Endothelial cell of umbilical vein (primary cell): ENCODE data around the gene PRSS22. TPM values are rescaled to one million over a fixed set of nuclear protein-coding genes. Genes with fewer than 3 reads are reported as not detected.

ENCODE experiments used
- BruUV-seq: library from RNA; stranded (reverse); fragments of 400-500 nt; replicated peaks from 2 replicates; lab custom pipeline; 2021; lab: Mats Ljungman, UMichigan
- CTCF ChIA-PET: fragments of 300-600, 350-600 bp; sonication (Branson Sonifier 250); formaldehyde crosslinking; loops from one replicate; lab custom pipeline; 2021; ENCODE audit warnings: antibody characterized with exemption, inconsistent platforms; lab: Charles Lee
- POLR2A ChIA-PET: fragments of 300-600, 350-600 bp; sonication (Branson Sonifier 250); formaldehyde crosslinking; loops from one replicate; lab custom pipeline; 2021; ENCODE audit warnings: antibody characterized with exemption, inconsistent platforms; lab: Charles Lee
- DNase-seq: peaks from one replicate; pipeline ENCODE4 v3.0.0-alpha.2; 2011; ENCODE audit warnings: low read depth, low spot score
- FAIRE-seq: peaks from 2 replicates; lab custom pipeline; 2011; peaks lifted over from hg19 to GRCh38; lab: Jason Lieb, UNC
- H2AFZ ChIP-seq: 2 replicates; pipeline ENCODE4 v1.6.0; 2012; ENCODE audit warnings: low read depth, low read length, control low read depth, inconsistent platforms
- H3K27ac ChIP-seq: 2 replicates; pipeline ENCODE4 v1.5.1; 2011; ENCODE audit warnings: low read depth, mild to moderate bottlenecking, control low read depth, low read length, moderate library complexity; ENCODE audit not compliant: insufficient read depth
- H3K27me3 ChIP-seq, 2 experiments: 2 replicates each; pipeline versions ENCODE4 v1.6.0 to v1.6.1; 2011; ENCODE audit warnings: low read length in 2 of 2, mixed read lengths in 1 of 2; ENCODE audit not compliant: control insufficient read depth in 2 of 2, insufficient read depth in 2 of 2
- H3K36me3 ChIP-seq, 2 experiments: 2 replicates in 1 of 2; 3 replicates in 1 of 2; pipeline ENCODE4 v1.5.1; 2011; ENCODE audit warnings: low read length in 2 of 2, mild to moderate bottlenecking in 1 of 2, moderate library complexity in 1 of 2; ENCODE audit not compliant: control insufficient read depth in 2 of 2, insufficient read depth in 2 of 2; ENCODE audit errors: extremely low read depth in 1 of 2
- H3K4me1 ChIP-seq: 3 replicates; pipeline ENCODE4 v1.5.1; 2011; ENCODE audit warnings: mild to moderate bottlenecking, low read length; ENCODE audit not compliant: control insufficient read depth, insufficient read depth; ENCODE audit errors: extremely low read depth
- H3K4me2 ChIP-seq: 2 replicates; pipeline ENCODE4 v1.6.1; 2011; ENCODE audit warnings: low read length, control low read depth, mixed read lengths; ENCODE audit not compliant: insufficient read depth
- H3K4me3 ChIP-seq, 3 experiments: fragments of 200-600 bp in 1 of 3; sonication (generic), shearing (Covaris generic) in 1 of 3; replicated peaks in 1 of 3; 2 replicates each; pipeline ENCODE4 v1.5.1; 2011 to 2016; ENCODE audit warnings: control low read depth in 3 of 3, low read length in 3 of 3, mild to moderate bottlenecking in 2 of 3, inconsistent platforms in 1 of 3, low read depth in 1 of 3, moderate library complexity in 1 of 3; ENCODE audit not compliant: insufficient read depth in 1 of 3
- H3K79me2 ChIP-seq: 2 replicates; pipeline ENCODE4 v1.6.0; 2012; ENCODE audit warnings: low read length, inconsistent platforms; ENCODE audit not compliant: control insufficient read depth, insufficient read depth
- H3K9ac ChIP-seq: replicated peaks from 2 replicates; pipeline ENCODE3; 2011; ENCODE audit warnings: low read length, control low read depth; ENCODE audit not compliant: insufficient read depth; ENCODE audit errors: extremely low read depth
- H3K9me1 ChIP-seq: replicated peaks from 3 replicates; pipeline ENCODE4 v1.6.0; 2011; ENCODE audit warnings: mild to moderate bottlenecking, low read length; ENCODE audit not compliant: control insufficient read depth, insufficient read depth; ENCODE audit errors: extremely low read depth
- H3K9me3 ChIP-seq: replicated peaks from 2 replicates; pipeline ENCODE4 v1.5.1; 2012; ENCODE audit warnings: low read length, inconsistent platforms; ENCODE audit not compliant: control insufficient read depth, insufficient read depth
- H4K20me1 ChIP-seq: replicated peaks from 2 replicates; pipeline ENCODE3; 2011; ENCODE audit warnings: mild to moderate bottlenecking, low read length; ENCODE audit not compliant: control insufficient read depth, insufficient read depth; ENCODE audit errors: extremely low read depth
- EZH2 ChIP-seq: IDR thresholded peaks from 2 replicates; pipeline ENCODE4 v1.6.1; 2012; ENCODE audit warnings: borderline replicate concordance, low read depth, mild to moderate bottlenecking, moderate library complexity, low read length, inconsistent platforms; ENCODE audit not compliant: severe bottlenecking
- FOS ChIP-seq: IDR thresholded peaks from 2 replicates; pipeline ENCODE4 v1.6.1; 2011; ENCODE audit warnings: mild to moderate bottlenecking, low read length, moderate library complexity, borderline replicate concordance; ENCODE audit not compliant: insufficient read depth
- GATA2 ChIP-seq: IDR thresholded peaks from 2 replicates; pipeline ENCODE4 v1.7.0; 2011; ENCODE audit warnings: low read depth, mild to moderate bottlenecking, moderate library complexity, mixed read lengths, low read length; ENCODE audit not compliant: insufficient read length, insufficient read depth
- JUN ChIP-seq: IDR thresholded peaks from 2 replicates; pipeline ENCODE4 v1.6.1; 2011; ENCODE audit warnings: borderline replicate concordance, low read depth; ENCODE audit not compliant: insufficient read length, insufficient read depth
- MYC ChIP-seq: IDR thresholded peaks from one replicate; pipeline ENCODE4 v1.6.1; 2011; ENCODE audit warnings: mild to moderate bottlenecking, low read depth, low read length
- POLR2A ChIP-seq: IDR thresholded peaks from 2 replicates; pipeline ENCODE4 v1.6.1; 2012; ENCODE audit warnings: low read depth, mild to moderate bottlenecking, control low read depth, low read length
- POLR2AphosphoS5 ChIP-seq: IDR thresholded peaks from 2 replicates; pipeline ENCODE4 v1.6.1; 2012; ENCODE audit warnings: low read depth, mild to moderate bottlenecking, control low read depth, low read length, moderate library complexity; ENCODE audit not compliant: insufficient read depth
- dilution Hi-C: fragments of 300-500 bp; cut with MboI; formaldehyde crosslinking; loops from one replicate; pipeline ENCODE4 v1.15.0; 2019; ENCODE audit warnings: low sequenced_read_pairs; ENCODE audit not compliant: extremely low pct_ligation_motif_present
- intact Hi-C: fragments of 100-400 bp; cut with micrococcal nuclease; formaldehyde crosslinking; loops from one replicate; pipeline ENCODE4 v1.10.0; 2022
- polyA plus RNA-seq, 4 experiments: library from polyadenylated mRNA; depleted of rRNA in 3 of 4; stranded (reverse) in 3 of 4; unstranded in 1 of 4; fragments of >200 nt; gene quantifications; 2 replicates each; pipeline versions ENCODE4 v1.2.1 to v1.2.3, GENCODE V29; 2011 to 2012; ENCODE audit warnings: missing spikeins in 1 of 4
- total RNA-seq: library from RNA; stranded (reverse); gene quantifications from 2 replicates; pipeline ENCODE4 v1.2.3, GENCODE V29; 2021
- TF ChIP-seq, protein P1 (sequence below), 2 donors: IDR thresholded peaks; 1 replicate in 1 of 2; 2 replicates in 1 of 2; pipeline ENCODE4 v1.5.1; 2011; ENCODE audit warnings: low read length in 2 of 2, mild to moderate bottlenecking in 2 of 2, moderate library complexity in 2 of 2, control low read depth in 1 of 2, inconsistent platforms in 1 of 2, low read depth in 1 of 2; ENCODE audit not compliant: insufficient read depth in 1 of 2; ENCODE audit errors: extremely low read depth in 1 of 2
- TF ChIP-seq, protein P2 (sequence below): IDR thresholded peaks from 2 replicates; pipeline ENCODE4 v1.6.1; 2011; ENCODE audit not compliant: insufficient read depth, insufficient read length

The PRSS22 gene
- total and polyA plus RNA-seq, 2 donors (not counting 3 experiments of a cell fraction or from before 2014, with no cell fraction given), result not detected

DNA sequence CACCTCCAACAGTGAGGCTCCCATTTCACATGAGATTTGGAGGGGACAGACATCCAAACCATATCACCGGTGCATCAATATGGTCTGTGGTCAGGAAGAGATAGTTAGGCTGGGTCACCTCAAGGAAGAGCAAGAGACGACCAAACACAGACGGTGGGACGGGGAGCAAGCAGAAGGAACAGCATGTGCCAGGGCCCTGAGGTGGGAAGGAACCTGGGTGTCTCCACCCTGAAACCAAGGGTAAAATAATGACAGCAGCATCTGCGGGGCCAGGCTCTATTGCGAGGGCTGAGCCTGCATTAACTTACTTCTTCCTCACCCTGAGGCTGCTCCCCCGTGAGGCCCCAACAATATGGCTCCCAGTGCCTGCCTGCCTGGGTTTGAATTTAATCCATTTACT is 49.8 kb downstream of the PRSS22 start:
- BruUV-seq, result no TSS peak
- CTCF ChIA-PET, result no interaction called here

More for the DNA sequence above, 49.8 kb downstream of the PRSS22 start:
- TF ChIP-seq POLR2A (no peak), EZH2 (no peak), FOS (no peak), JUN (no peak), GATA2 (no peak), MYC (no peak), POLR2AphosphoS5 (no peak)
- TF ChIP-seq, protein P1, sequence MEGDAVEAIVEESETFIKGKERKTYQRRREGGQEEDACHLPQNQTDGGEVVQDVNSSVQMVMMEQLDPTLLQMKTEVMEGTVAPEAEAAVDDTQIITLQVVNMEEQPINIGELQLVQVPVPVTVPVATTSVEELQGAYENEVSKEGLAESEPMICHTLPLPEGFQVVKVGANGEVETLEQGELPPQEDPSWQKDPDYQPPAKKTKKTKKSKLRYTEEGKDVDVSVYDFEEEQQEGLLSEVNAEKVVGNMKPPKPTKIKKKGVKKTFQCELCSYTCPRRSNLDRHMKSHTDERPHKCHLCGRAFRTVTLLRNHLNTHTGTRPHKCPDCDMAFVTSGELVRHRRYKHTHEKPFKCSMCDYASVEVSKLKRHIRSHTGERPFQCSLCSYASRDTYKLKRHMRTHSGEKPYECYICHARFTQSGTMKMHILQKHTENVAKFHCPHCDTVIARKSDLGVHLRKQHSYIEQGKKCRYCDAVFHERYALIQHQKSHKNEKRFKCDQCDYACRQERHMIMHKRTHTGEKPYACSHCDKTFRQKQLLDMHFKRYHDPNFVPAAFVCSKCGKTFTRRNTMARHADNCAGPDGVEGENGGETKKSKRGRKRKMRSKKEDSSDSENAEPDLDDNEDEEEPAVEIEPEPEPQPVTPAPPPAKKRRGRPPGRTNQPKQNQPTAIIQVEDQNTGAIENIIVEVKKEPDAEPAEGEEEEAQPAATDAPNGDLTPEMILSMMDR (IDR thresholded peaks at IDR 0.05; ENCODE audit: extremely low read depth in 1 of 2, insufficient read depth in 1 of 2, low read depth in 1 of 2, low read length in 2 of 2), result no peak
- TF ChIP-seq, protein P2, sequence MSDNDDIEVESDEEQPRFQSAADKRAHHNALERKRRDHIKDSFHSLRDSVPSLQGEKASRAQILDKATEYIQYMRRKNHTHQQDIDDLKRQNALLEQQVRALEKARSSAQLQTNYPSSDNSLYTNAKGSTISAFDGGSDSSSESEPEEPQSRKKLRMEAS, result no peak
- H3K27me3 ChIP-seq, result peaks cover 5 to 16% of the 10 kb centered on the region in 2 experiments
- H3K9me3 ChIP-seq, result no peaks in the 10 kb centered on the region
- H4K20me1 ChIP-seq, result no peaks in the 10 kb centered on the region
- no peak overlapping the region for H3K27ac ChIP-seq
- dilution Hi-C loops (no loop called here), intact Hi-C loops (no loop called here)
- no peak overlapping the region for H3K9ac ChIP-seq
- H3K4me1 ChIP-seq, result no peaks in the 10 kb centered on the region
- no peak for FAIRE-seq
- no peak overlapping the region for H2AFZ ChIP-seq
- no peaks in the 10 kb centered on the region for H3K79me2 ChIP-seq
- H3K36me3 ChIP-seq, result no peaks in the 10 kb centered on the region
- no peak overlapping the region for H3K4me3 ChIP-seq
- H3K9me1 ChIP-seq, result no peaks in the 10 kb centered on the region
- DNase-seq, result no peak
- POLR2A ChIA-PET, result no interaction called here
- H3K4me2 ChIP-seq, result no peak overlapping the region
